Activated CD8-positive, alpha-beta memory T cell treated with anti-CD3 and anti-CD28 coated beads, Interleukin-2, amount 50 U/mL, for 1 hour (primary cell): ENCODE results near the gene RNU6-8.
A peak's percentile ranks its signal among the peaks of the same experiment; 100 is the strongest.

ENCODE experiments used
- DNase-seq: peaks from one replicate; pipeline ENCODE4 v3.0.0-alpha.2; 2020; ENCODE audit errors: extremely low read depth

The RNU6-8 gene

DNA sequence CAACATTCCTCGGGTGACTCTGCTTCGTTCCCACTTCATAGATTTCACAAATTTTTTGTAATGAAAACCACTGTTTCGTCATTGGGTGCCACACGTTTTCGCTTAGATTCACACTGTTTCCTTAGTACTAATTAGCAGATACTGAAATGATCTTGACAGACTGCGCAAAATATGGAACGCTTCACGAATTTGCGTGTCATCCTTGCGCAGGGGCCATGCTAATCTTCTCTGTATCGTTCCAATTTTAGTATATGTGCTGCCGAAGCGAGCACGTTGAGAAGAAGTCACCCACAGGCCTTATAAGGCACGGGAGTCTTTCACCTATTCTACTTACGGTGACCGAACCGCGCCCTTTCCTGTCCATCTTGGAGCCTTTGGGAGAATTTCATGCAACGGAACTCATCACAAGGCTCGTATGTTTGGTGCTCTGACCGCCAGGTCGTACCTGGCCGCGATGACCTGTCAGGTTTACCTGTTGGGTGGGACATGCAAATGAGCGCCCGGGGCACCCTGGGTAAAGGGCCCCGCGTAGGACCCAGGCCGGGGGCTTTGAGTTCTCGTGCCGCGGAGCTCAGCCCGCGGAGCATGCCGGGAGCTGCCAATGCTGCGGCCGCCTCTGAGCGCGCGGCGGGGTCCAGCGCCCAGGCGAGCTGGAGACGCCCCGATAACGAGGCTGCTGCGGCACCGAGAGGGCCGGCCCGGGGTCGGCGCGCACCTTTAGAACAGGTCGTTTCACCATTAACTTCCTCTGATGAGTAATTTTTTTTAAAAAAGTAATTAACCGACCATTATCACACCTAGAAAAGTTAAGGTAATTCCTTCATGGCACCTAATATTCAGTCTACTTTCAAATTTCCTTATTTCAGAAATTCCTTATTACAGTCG is at the start of gene RNU6-8:
Gene RNU6-8, minus strand, starts transcription at position 272 of the 885 bp plus-strand sequence.
- peak; percentile 66 for DNase-seq

- peak; percentile 18 for DNase-seq
Observed at GRCh38 chr14:32252030-32252670, 49.1 kb upstream of the RNU6-8 start.

- no peak for DNase-seq
Observed at GRCh38 chr14:32251530-32251929, 48.5 kb upstream of the RNU6-8 start.

- DNase-seq = no peak
Observed at GRCh38 chr14:32250681-32251080, 47.6 kb upstream of the RNU6-8 start.

GRCh38 chr14:32249780-32250179 is 46.7 kb upstream of the RNU6-8 start:
- DNase-seq = no peak

- no peak for DNase-seq
Observed at GRCh38 chr14:32249371-32249770, 46.3 kb upstream of the RNU6-8 start.

- no peak for DNase-seq
Observed at GRCh38 chr14:32246751-32247150, 43.7 kb upstream of the RNU6-8 start.

- DNase-seq = no peak
Observed at GRCh38 chr14:32244404-32244803, 41.3 kb upstream of the RNU6-8 start.

DNA sequence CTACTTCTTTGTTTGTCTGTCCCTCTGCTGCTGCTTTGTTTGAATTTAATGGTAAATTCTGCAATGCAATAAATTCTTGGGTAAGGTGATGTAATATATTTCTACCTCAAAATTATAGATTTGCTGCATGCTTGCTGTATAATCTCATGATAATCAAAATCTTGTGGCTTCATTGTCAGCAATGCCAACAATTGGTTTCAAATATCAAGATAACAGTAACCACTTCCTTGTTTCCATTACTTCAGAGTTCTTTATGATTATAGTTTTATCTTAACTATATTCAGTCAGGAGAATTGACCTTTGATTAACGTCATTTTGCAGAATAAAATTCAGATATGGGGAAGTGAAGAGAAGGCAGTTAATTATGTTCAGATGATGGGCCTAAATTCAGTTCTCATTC is 30.2 kb upstream of the RNU6-8 start:
- DNase-seq = no peak

- DNase-seq = no peak
Observed at GRCh38 chr14:32232481-32232880, 29.4 kb upstream of the RNU6-8 start.

GRCh38 chr14:32230695-32231280 is 27.7 kb upstream of the RNU6-8 start:
- no peak for DNase-seq

DNA sequence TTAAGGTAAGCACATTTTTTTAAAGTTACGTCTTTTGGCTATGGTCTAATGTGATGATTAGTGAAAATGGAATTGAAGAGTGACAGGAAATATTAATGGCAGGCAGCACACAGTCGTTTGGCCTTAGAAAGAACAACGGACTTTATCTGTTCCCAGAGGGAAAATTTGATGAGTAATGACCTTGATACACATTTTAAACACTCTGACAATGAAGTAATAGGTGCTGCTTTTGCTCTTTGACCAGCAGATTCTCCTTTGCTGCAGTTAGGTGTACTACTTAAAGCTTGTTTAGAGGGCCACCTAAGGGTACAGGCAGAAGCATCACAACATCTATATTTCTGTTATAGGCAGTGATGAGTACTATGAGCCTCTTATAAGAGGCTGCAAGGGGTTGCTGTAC is 27.1 kb upstream of the RNU6-8 start:
- no peak for DNase-seq

- no peak for DNase-seq
Observed at GRCh38 chr14:32226056-32226455, 23.0 kb upstream of the RNU6-8 start.

- no peak for DNase-seq
Observed at GRCh38 chr14:32225378-32225920, 22.4 kb upstream of the RNU6-8 start.

GRCh38 chr14:32224737-32225377 is 21.8 kb upstream of the RNU6-8 start:
- DNase-seq = no peak

DNA sequence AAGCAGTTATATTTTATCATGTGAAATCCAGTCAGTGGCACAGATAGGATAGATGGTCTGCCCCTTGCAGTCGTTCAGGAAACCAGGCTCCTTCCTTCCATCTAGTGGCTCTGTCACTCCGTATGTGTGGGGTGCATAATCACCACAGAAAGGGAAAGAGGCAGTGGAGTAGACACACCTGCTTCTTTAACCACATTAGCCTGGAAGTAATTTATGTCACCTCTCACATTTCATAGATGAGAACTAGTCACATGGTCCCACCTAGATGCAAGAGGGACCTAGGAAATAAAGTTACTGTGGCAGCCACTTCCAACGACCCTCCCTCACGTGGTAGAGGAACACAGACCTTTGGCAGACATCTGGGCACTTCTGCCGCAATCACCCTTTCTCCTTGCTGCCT is 14.2 kb upstream of the RNU6-8 start:
- no peak for DNase-seq

GRCh38 chr14:32212833-32213232 is 9.8 kb upstream of the RNU6-8 start:
- DNase-seq = no peak

- no peak for DNase-seq
Observed at GRCh38 chr14:32211068-32211404, 8.0 kb upstream of the RNU6-8 start.

GRCh38 chr14:32209471-32209870 is 6.4 kb upstream of the RNU6-8 start:
- DNase-seq = no peak

GRCh38 chr14:32208490-32208889 is 5.4 kb upstream of the RNU6-8 start:
- DNase-seq = no peak

DNA sequence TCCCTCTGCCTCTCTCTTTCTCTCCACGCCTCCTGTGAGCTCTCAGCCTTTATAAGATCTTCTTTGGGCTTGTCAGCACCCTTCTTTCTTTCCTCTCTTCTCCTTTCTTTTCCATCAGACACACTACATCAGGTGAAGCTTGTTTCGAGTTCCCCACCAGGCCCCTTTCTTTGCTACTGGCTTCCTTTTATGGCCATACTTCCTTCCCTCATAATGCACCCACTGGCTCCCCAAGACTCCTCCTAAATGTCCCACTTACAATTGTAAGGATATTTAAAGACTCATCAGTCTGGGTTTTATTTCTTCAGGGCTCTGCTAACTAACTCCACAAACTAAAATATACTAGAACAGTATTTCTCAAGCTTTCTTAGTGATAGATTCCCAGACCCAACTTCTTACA is 3.5 kb upstream of the RNU6-8 start:
- no peak for DNase-seq

- no peak for DNase-seq
Observed at GRCh38 chr14:32205984-32206383, 2.9 kb upstream of the RNU6-8 start.
